Activated CD8-positive, alpha-beta memory T cell treated with anti-CD3 and anti-CD28 coated beads for 36 hours (primary cell): ENCODE measurements around the gene MOB3A. TPM values are rescaled to one million over a fixed set of nuclear protein-coding genes. Genes with fewer than 3 reads are reported as not detected.

ENCODE experiments used
- CTCF ChIA-PET: fragments of 350-600 bp; sonication (Branson Sonifier 250); formaldehyde crosslinking; loops from one replicate; lab custom pipeline; 2021; ENCODE audit warnings: antibody characterized with exemption; lab: Charles Lee
- POLR2A ChIA-PET: fragments of 350-600 bp; sonication (Branson Sonifier 250); formaldehyde crosslinking; loops from one replicate; lab custom pipeline; 2021; ENCODE audit warnings: antibody characterized with exemption; lab: Charles Lee
- total RNA-seq, 2 experiments: library from RNA; stranded (reverse); gene quantifications; one replicate each; pipeline ENCODE4 v1.2.3, GENCODE V29; 2021

The MOB3A gene
- total RNA-seq, 2 experiments from 2014 or later: 173 to 181 TPM

DNA sequence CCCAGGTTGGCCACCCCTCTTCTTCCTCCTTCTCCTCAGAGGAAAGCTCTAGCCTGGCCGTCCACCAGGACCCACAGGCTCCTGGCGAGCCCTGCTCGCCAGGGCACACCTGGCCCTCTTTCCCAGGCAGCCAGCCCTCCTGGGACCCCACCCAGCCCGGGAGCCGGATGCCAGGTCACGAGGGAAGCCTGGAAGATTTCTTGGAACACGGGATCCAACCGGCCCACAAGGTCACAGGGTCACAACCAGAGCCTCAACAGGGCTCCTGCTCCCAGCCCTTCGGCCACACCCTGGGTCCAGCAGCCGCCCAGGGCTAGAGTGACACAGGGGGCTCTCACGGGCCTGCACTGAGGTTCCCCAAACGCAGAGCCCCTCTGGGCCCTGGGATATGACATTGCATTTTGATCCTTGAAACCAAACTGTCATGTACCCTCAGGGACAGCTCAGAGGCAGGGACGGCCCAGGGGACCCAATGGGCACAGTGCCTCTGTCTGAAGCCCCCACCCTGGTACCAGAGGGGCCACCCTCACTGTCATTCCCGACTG lies 50.6 kb downstream of the MOB3A start:
- ChIA-PET CTCF (interaction anchor here (0.5 to 1.3 kb wide), 3 partner anchors 8 to 100 kb away, joined by 3 to 4 read pairs (median 3); no protein-coding TSS in a partner anchor), POLR2A (no interaction called here)

DNA sequence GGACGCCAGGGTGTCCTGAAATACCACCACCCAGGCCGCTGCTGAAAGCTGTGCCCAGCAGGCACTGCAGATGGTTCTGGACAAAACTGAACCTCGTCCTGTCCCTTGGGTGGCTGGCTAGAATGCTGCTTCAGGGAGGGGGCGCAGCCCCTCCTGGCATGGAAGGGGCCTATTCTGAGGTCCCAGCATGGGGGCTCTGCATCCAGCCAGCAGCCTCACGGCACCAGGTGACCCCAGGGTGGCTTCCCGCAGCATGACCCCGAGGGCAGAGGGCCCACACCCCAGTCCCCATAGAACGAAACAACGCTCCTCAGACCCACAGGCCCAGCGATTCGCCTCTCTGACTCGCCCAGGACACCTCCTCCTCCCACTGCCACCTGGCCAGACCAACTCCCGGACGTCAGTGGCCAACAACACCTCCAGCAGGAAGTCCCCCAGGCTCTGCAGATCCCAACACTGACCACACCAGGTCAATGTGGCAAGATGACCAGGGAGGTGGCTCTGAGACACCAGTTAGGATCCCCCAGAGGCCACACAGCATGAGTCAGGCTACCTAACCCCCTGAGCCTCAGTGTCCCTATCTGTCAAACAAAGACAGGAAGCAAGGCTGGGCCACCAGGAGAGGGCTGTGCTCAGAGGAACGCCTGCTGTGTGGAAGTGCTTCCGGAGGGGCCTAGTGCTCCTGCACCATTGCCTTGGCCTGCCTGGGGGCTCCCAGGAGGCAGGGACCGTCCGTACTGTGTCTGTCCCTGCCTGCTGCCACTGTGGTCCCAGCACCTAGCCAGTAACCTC lies 51.2 kb downstream of the MOB3A start:
- ChIA-PET POLR2A (no interaction called here), CTCF (interaction anchor here (0.9 to 1.3 kb wide), 2 partner anchors 9 to 13 kb away, joined by 3 to 4 read pairs; no protein-coding TSS in a partner anchor)

DNA sequence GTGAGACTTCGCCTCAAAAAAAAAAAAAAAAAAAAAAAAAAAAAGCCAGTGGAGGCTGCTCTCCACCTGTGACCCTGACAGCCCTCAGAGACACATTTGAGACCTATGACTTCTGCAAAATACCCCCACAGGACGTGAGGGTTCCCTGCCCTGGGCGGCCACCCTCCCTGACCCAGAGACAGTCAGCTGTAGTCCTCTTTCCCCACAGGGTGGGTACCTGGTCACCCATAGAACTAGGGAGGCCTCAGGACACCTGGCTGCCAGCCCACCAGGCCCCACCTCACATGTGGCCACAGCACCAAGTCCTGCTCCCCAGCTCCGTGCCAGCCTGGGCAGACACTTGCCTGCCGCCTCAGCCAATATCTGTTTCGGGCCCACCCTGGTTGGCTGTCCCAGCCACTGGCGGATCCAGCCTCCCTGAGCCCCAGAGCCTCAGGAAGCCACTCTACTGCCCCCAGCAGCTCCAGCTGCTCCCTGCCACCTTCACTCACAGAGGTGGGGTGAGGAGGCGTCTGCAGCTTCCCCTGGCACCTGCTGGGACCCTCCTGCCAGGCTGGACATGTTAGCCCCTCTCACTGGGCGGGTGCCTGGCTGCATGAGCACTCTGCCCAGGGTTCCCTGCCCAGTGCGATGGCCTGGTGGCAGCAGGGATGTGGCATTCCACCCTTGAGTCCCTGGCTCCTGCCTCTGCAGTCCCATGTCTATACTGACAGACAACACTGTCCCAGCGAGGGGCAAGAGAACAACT lies 52.0 kb downstream of the MOB3A start:
- ChIA-PET POLR2A (no interaction called here), CTCF (no interaction called here)

DNA sequence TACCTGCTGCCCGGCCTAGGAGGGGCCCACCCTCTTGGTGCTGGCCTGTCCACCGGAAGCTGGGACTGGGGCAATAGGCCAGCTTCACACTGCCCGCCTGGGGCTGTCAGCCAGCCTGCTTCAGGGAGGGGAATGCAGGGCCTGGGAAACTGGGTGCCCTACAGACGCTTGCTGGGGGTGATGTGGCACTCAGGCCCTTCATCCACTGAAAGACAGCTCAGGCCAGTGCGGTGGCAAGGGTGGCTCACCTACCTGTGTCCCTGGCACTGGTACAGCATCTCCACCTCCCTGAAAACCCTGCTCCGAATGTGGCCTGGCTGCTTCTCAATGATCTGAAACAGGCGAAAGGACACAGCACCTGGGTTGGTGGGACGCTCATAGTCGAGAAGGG lies 52.9 kb downstream of the MOB3A start:
- CTCF ChIA-PET: interaction anchor here (1.1 to 1.8 kb wide), 5 partner anchors 9 to 27 kb away, joined by 3 to 7 read pairs (median 4); no protein-coding TSS in a partner anchor
- POLR2A ChIA-PET: interaction anchor here (1.9 to 3.2 kb wide), 2 partner anchors 9 to 17 kb away, joined by 8 to 33 read pairs; no protein-coding TSS in a partner anchor

DNA sequence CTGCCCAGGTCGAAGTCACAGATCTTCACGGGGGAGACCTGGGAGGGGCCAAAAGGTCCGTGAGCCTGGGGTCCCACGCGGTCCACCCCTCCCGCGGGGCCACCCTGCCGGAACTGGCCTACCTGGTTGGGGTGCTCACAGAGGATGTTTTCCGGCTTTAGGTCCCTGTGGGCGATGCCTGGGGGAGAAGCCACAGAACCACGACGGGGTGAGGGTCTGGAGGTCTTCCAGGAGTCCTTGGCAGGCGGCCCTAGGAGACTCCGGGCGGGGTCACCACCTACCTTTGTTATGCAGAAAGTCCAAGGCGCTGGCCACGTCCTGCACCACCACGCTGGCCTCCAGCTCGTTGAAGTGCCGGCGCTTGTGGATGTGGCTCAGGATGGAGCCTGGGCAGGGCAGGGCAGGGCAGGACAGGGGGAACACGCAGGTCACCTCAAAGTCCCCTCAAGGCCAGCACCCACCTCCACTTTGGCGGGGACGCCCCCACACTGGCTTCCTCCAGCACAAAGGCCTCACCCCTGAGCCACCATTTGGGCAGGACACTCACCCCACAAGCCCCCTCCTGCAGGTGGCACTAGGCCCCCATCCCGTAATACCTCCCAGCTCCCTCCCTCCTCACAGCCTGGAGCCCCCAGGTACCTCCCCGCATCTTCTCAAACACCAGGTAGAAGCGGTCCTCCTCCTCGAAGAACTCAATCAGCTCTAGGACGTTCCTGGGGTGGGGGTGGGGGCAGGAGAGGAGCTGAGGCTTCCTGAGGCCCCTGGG lies 53.5 kb downstream of the MOB3A start:
- CTCF ChIA-PET: interaction anchor here (1.1 to 1.8 kb wide), 5 partner anchors 9 to 27 kb away, joined by 3 to 7 read pairs (median 4); no protein-coding TSS in a partner anchor
- POLR2A ChIA-PET: interaction anchor here (0.9 to 3.2 kb wide), 4 partner anchors 9 to 45 kb away, joined by 3 to 33 read pairs (median 6); no protein-coding TSS in a partner anchor

DNA sequence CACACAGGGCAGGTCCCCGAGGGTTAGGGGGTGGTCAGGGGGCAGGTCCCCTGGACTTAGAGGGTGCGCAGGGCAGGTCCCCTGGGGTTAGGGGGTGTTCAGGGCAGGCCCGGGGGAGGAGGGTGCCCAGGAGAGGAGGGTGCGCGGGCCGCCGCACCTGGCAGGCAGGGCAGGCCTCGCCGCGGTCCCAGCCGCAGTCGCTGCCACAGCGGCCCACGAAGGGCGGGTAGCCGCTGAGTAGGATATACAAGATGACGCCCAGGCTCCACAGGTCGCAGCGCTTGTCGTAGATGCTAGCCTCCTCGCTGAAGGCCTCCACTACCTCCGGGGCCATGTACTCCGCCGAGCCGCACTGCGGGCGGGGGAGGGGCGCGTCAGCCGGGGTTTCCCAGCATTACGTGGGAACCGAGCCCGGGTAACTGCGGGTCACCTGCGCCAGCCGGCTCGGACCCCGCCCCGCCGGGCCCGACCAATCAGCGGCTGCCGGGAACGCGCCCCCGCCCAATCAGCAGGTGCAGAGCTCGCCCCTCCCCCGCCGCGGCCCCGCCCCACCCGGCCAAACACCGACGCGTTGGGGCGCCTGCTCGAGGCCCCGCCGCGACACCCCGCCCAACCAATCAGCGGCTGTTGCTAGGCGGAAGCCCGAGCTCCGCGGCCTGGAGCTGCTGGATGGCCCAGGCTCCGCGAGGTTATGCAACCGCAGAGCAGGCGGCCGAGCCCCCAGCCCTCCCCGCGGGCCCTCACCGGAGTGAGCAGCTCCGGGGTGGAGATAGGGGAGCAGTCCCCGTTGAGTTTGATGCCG lies 54.2 kb downstream of the MOB3A start:
- ChIA-PET CTCF (interaction anchor here (1.1 to 1.8 kb wide), 5 partner anchors 8 to 28 kb away, joined by 3 to 7 read pairs (median 4); no protein-coding TSS in a partner anchor), POLR2A (interaction anchor here (0.9 to 3.2 kb wide), 4 partner anchors 10 to 45 kb away, joined by 3 to 33 read pairs (median 6); no protein-coding TSS in a partner anchor)

DNA sequence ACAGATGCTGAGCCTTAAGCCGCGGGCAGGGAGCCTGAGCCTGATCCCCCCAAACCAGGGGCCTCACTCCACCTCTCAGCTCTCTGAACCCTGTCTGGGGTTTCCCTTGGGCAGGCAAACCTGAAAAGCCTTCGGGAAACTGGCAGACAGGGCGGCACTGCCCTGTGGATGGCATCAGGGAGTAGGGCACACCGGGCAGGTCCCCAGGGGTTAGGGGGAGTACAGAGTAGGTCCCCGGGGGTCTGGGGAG lies 54.8 kb downstream of the MOB3A start:
- ChIA-PET POLR2A (interaction anchor here (0.6 to 3.2 kb wide), 2 partner anchors 11 to 124 kb away, joined by 4 to 33 read pairs; no protein-coding TSS in a partner anchor), CTCF (no interaction called here)

DNA sequence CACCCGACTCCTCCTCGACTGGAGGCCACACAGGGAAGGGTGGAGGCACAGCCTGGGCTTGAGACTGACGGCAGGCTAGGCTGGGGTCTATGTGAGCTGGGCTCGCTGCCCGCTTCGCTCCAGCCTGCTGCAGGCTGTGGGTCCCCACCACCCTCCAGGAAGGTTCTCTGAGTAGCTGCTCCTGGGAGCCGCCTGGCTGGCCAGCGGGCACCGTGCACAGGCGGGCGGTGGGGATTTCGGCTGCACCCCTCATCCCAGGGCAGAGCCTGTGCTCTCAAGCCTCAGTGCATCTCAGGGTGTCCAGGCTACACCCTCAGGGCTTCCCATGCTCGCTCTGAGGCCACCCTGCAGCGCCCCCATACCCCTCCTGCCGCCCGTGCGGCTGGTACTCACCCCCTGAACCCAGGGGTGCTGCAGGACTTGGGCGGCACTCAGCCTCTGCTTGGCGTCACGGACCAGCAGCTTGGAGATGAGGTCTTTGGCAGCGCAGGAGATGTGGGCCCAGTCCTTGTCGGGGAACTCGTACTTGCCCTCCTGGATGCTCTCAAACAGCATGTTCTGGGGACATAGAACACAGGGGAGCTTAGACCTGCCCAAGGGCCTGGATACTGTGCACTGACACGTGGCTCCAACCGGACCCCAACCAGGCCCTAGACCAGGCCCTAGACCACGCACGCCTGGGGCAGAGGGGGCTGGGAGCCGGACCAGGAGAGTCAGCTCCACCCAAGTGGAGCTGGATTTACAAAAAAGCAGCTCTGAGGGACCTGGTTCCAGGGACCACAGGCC lies 55.3 kb downstream of the MOB3A start:
- ChIA-PET POLR2A (interaction anchor here (0.6 to 3.2 kb wide), 3 partner anchors 8 to 125 kb away, joined by 4 to 33 read pairs (median 10); no protein-coding TSS in a partner anchor), CTCF (interaction anchor here (0.7 kb wide), 1 partner anchor 11 kb away, joined by 3 read pairs; no protein-coding TSS in a partner anchor)

DNA sequence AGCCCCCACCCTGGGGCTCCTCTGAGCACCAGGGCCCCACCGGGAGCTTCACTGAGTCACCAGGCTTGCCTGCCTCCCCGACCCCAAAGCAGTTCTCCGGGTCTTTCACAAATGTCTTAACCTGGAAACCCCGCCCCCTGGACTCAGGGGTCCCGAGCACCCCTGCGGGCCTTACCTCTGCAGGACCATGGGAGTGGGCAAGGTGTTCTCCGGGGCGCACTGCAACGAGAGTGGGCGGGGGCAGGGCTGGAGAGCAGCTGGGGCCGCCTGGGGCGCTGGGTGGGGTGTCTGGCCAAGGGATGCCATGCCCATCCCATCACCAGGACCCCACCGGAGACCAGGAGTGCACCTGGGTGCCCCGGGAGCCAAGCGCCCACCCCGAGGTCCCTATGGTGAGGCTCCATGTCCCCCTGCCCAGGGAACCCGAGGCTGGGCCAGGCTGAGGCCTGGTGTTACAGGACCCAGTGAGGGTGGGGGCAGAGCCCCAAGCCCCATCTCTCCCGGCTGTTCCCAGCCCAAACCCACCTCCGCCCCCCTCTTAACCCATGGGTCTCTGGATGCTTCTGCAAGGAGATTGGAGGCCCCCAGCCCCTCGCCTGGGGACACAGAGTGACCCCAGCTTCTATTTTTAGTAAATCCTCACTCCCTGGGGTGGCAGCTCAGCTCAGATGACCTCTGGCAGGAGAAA lies 56.0 kb downstream of the MOB3A start:
- ChIA-PET POLR2A (interaction anchor here (0.6 to 3.2 kb wide), 3 partner anchors 9 to 246 kb away, joined by 3 to 33 read pairs (median 10); no protein-coding TSS in a partner anchor), CTCF (interaction anchor here (0.7 to 1.4 kb wide), 2 partner anchors 12 to 142 kb away, joined by 3 read pairs; no protein-coding TSS in a partner anchor)

DNA sequence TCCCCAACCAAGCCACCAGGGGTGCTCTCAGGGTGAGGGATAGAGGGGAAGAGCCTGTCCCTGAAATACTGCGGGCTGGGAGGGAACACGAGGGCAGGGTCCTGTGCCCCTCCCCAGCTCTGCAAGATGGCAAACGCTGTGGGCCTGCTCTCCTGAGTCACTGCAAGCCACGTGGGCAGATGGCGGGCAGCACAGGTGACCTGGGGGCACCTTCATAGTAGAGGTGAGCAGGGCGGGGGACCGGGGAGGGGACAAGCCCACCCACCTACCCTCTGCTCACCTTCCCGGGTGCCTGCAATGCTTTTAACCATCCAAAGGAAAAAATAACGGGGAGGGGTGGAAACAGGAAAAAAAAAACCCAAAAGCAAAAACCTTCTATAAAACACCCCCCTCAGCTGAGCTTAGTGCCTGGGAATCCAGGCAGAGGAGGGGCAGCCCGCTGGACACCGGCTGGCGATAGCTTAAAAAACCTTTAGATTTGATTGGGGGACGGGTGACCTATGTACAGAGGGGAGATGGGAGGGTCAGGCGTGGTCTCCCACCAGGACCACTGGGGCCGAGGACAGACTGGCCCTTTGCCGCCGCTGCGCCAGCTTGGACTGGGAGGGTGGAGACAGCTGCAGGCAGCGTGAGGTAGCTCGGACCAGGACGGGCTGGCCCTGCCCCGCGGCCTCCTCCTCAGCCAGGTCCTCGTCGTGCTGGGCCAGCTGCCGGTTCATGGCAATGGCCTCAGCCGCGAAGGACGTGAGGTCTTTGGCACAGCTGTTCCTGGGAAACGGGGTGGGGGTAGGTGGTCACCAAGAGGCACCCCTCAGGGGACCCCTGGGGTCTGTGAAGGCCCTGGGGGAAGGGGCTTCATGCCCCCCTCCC lies 56.8 kb downstream of the MOB3A start:
- ChIA-PET CTCF (interaction anchor here (1.4 kb wide), 1 partner anchor 141 kb away, joined by 3 read pairs; no protein-coding TSS in a partner anchor), POLR2A (interaction anchor here (0.6 to 2.6 kb wide), 3 partner anchors 10 to 247 kb away, joined by 3 to 10 read pairs (median 3); no protein-coding TSS in a partner anchor)

DNA sequence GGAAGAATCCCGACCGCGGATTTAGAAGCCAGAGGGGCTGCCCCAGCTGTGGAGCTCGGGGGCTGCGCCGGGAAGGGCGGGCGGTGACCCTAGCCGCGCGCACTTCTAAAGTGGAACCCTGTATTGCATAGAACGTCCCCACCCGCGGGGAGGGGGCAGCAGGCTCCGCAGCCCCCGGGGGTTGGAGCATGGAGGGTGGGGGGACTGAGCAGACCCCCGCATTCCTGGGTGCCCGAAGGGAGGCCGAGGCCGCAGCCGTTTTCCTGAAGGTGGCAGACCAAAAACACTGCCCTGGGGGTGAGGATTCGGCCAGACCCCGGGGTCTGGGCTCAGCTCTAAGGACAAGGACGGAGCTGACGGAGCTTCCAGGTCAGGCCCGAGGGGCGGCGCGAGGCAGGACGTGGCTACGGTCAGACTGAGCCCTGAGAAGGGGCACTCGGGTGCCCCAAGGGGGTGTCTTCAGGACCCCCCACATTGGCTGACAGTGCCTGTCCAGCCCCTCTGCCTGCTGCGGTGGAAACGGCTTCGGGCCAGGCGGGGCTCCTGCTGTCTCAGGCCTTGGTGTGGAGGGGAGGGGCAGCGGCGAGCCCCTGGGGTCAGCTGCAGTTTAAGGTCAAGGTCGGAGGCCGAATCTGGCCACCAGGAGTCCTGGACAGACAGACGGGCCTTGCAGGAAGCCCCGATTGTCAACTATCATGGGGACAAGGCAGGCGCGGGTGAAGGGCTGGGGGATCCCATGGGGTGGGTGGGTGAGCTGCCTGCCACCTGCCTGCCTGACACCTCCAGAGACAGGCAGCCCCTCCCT lies 57.6 kb downstream of the MOB3A start:
- ChIA-PET CTCF (interaction anchor here (1.4 kb wide), 1 partner anchor 140 kb away, joined by 3 read pairs; no protein-coding TSS in a partner anchor), POLR2A (interaction anchor here (1.0 to 2.6 kb wide), 2 partner anchors 11 to 13 kb away, joined by 3 to 10 read pairs; no protein-coding TSS in a partner anchor)

DNA sequence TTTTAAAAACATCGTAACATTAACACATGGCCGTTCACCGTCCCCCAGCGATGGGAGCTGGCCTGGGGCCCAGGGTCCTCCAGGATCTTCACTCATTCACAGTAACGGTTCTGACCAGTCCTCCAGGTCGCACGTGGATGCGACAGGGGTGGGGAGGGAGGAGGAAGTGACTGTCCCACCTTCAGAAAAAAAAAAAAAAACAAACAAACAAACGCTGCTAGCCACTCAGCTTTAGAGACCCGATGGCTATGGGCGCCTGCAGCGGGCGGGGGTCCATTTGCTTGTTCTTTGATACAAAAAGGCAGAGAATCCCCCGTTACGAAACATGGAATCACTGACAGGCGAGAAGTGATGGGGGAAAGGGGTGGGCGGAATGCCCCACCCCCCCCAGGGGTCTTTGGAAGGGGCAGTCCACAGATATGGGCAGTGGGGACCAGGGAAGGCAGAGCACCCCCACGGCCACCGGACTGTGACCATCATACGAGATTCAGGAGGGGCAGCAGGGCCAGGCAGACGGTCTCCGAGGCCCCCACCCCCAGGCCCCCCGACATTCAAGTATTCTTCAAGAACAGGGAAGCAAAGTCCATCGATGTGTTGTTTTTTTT lies 58.4 kb downstream of the MOB3A start:
- ChIA-PET CTCF (interaction anchor here (0.6 to 1.8 kb wide), 2 partner anchors 18 to 29 kb away, joined by 3 to 4 read pairs; no protein-coding TSS in a partner anchor), POLR2A (interaction anchor here (0.6 to 2.6 kb wide), 3 partner anchors 11 to 43 kb away, joined by 3 to 10 read pairs (median 3); no protein-coding TSS in a partner anchor)

DNA sequence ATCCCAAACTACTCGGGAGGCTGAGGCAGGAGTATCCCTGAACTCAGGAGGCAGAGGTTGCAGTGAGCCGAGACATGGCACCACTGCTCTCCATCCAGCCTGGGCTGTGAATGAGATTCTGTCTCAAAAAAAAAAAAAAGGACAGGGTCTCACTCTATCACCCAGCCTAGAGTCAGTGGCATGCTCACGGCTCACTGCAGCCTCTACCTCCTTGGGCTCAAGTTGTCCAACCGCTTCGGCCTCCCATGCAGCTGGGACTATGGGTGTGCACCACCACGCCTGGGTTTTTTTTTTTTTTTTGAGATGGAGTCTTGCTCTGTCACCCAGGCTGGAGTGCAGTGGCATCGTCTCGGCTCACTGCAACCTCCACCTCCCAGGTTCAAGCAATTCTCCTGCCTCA lies 59.7 kb downstream of the MOB3A start:
- CTCF ChIA-PET: interaction anchor here (0.7 to 1.8 kb wide), 3 partner anchors 16 to 17 kb away, joined by 3 to 4 read pairs (median 3); no protein-coding TSS in a partner anchor
- POLR2A ChIA-PET: no interaction called here
